Bronchial epithelial cell (primary cell): ENCODE results near the gene KCNJ3. TPM values are rescaled to one million over a fixed set of nuclear protein-coding genes. Genes with fewer than 3 reads are reported as not detected.

Experiments used
- DNase-seq: peaks from one replicate; pipeline ENCODE4 v3.0.0-alpha.2; 2010; ENCODE audit warnings: low read depth
- FAIRE-seq: peaks from 2 replicates; lab custom pipeline; 2011; peaks lifted over from hg19 to GRCh38; lab: Jason Lieb, UNC
- H3K27me3 ChIP-seq: 2 replicates; pipeline ENCODE4 v1.5.1; 2011; ENCODE audit warnings: low read length; ENCODE audit not compliant: control insufficient read depth, insufficient read depth
- H3K36me3 ChIP-seq: 2 replicates; pipeline ENCODE4 v1.5.1; 2011; ENCODE audit warnings: low read length; ENCODE audit not compliant: control insufficient read depth, insufficient read depth
- H3K4me3 ChIP-seq: 2 replicates; pipeline ENCODE4 v1.5.1; 2011; ENCODE audit warnings: mild to moderate bottlenecking, low read depth, low read length, control low read depth
- CTCF ChIP-seq: IDR thresholded peaks from 2 replicates; pipeline ENCODE4 v1.5.1; 2011; ENCODE audit warnings: mild to moderate bottlenecking, moderate library complexity, low read length, control low read depth, inconsistent platforms; ENCODE audit not compliant: insufficient read depth, severe bottlenecking
- total RNA-seq: library from RNA; depleted of rRNA; stranded (reverse); fragments of >200 nt; gene quantifications from 2 replicates; pipeline ENCODE4 v1.2.1, GENCODE V29; 2014

The KCNJ3 gene
- total RNA-seq, 1 donor from 2014 or later, result not detected

GRCh38 chr2:154794406-154794805 is 95.9 kb downstream of the KCNJ3 start:
- H3K4me3 ChIP-seq, result no peak overlapping the region
- no peak for TF ChIP-seq CTCF
- DNase-seq (no peak), FAIRE-seq (no peak)
- H3K36me3 ChIP-seq, result no peaks in the 10 kb centered on the region
- H3K27me3 ChIP-seq, result no peaks in the 10 kb centered on the region

DNA sequence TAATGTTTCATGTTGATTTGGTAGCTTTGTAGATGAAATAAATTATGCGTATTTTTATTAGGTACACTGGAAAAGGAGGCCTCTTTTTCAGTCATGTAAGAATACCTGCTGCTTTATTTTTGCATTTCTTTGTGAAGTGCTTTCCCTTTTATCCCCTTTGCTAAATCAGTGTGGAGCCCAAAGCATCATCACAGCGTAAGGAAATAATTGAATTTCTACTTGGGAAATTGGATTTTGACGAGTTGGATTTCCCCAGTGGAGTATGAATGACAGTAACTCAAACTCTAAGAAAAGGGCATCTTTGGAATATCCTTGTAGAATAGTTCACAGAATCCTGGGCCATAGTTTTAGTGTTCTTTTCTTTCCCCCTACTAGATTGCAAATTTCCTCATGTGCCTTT is 97.2 kb downstream of the KCNJ3 start:
- no peak for TF ChIP-seq CTCF
- DNase-seq (no peak), FAIRE-seq (no peak)
- Histone ChIP-seq H3K27me3 (no peaks in the 10 kb centered on the region), H3K4me3 (no peak overlapping the region), H3K36me3 (no peaks in the 10 kb centered on the region)

- DNase-seq, result no peak
- no peak for FAIRE-seq
- Histone ChIP-seq H3K36me3 (no peaks in the 10 kb centered on the region), H3K27me3 (no peaks in the 10 kb centered on the region), H3K4me3 (no peak overlapping the region)
- no peak for TF ChIP-seq CTCF
Observed at GRCh38 chr2:154804451-154804850, 106.0 kb downstream of the KCNJ3 start.

DNA sequence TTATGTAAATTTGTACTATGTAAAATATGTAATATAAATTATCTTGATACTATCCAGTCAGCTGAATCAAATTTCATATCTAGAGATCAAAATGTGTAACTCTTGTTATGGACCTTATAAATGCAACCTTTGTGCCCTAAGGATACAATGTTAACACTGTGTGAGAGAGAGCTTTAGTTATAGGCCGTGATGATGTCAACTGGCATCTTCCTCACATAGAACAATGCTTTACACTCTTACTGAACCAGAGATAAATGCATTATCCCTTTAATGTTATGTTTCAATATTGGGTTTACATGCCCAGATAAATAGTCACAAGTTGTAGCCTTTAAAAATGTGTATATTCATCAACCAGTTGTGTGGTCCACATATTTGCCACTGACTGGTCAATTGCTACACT is 115.1 kb downstream of the KCNJ3 start:
- H3K27me3 ChIP-seq, result no peaks in the 10 kb centered on the region
- TF ChIP-seq CTCF, result no peak
- DNase-seq (no peak), FAIRE-seq (no peak)
- H3K4me3 ChIP-seq, result no peak overlapping the region
- H3K36me3 ChIP-seq, result no peaks in the 10 kb centered on the region

DNA sequence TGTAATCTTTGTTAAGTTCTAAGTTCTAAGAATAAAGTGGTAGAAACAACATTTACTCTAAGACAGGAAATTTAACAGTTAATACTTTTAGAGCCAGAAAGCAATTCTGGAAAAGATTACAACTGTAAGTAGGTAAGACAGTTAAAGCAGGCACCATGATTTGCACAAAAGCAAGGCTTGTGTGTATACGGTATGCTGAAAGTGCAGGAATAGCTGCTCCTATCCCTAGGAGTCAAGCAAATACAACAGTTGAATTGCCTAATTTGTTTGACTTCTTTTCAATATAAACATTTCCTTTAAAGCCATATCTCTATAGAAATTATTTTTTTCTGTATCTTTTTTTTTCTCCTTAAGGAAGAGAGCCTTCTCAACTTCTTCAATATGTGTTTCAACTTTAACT is 116.4 kb downstream of the KCNJ3 start:
- no peak for DNase-seq
- Histone ChIP-seq H3K27me3 (no peaks in the 10 kb centered on the region), H3K36me3 (no peaks in the 10 kb centered on the region), H3K4me3 (no peak overlapping the region)
- no peak for FAIRE-seq
- TF ChIP-seq CTCF, result no peak

GRCh38 chr2:154825358-154825757 is 126.9 kb downstream of the KCNJ3 start:
- H3K27me3 ChIP-seq, result no peaks in the 10 kb centered on the region
- no peaks in the 10 kb centered on the region for H3K36me3 ChIP-seq
- FAIRE-seq (no peak), DNase-seq (no peak)
- no peak for TF ChIP-seq CTCF
- H3K4me3 ChIP-seq, result no peak overlapping the region
